ENCODE data around the gene BACE2.

- TF ChIP-seq CTCF (IDR thresholded peaks at IDR 0.05; ENCODE audit: borderline replicate concordance, extremely low read depth, low read length, poor library complexity, severe bottlenecking): no peak
- no peak for TF ChIP-seq EZH2 (IDR thresholded peaks at IDR 0.05; ENCODE audit: borderline replicate concordance, low read depth, low read length, severe bottlenecking)
Observed at GRCh38 chr21:41243107-41243506, 75.1 kb downstream of the BACE2 start.
